ACHN (cell line): ENCODE measurements around the gene ELF4.

Experiments used
- DNase-seq: peaks from one replicate; pipeline ENCODE4 v3.0.0-alpha.2; 2015
- in situ Hi-C: cut with HindIII; loops from 2 replicates; pipeline ENCODE4 v1.10.0; 2017; ENCODE audit warnings: low sequenced_read_pairs, low pct_ligation_motif_present, low pct_unique_long_range_greater_than_20kb

ELF4 gene

DNA sequence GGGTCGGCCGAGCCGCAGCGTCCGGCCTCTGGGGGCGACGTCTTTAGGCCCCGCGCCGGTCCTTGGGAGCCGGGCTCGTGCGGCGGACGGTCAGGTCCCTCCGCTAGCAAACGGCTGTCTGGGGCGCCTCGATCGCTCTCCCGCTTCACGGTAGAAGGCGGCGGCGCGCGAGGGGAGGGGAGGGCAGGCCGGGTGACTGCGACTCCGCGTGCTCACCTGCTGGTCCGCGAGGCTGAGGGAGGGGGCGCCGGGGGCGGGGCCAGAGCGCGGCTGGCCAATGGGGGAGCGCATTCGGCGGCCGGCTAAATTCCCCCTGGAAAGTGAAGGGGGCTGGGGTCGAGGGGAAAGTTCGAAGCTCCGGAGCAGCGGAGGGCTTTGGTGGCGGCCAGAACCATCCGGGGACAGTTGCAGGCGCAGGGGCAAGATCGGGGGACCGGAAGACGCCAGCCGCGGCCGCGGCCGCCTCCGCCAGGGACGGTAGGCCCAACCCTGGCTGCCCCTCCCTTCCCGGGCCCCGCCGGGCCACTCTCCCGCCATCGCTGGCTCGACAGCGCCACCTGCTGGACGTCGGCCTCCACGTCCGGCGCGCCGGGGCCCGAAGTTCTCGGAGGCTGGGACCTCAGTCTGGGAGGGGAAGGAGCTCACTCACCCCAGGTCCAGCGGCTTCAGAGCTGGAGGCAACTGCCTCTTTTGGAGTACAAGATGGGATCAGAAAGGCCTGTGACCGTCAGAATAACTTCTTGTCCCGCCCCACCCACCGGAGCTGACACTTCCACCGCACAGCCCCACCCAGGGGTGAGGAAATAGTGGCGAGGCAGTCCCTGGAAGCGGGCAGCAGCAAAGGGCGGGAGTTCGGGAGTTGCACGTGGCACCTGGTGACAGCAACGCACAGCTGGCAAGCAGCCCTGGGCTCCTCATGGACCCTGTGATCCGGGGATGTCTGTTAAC is 49.9 kb downstream of the ELF4 start:
- DNase-seq = peak; percentile 61
- in situ Hi-C loops = no loop called here

DNA sequence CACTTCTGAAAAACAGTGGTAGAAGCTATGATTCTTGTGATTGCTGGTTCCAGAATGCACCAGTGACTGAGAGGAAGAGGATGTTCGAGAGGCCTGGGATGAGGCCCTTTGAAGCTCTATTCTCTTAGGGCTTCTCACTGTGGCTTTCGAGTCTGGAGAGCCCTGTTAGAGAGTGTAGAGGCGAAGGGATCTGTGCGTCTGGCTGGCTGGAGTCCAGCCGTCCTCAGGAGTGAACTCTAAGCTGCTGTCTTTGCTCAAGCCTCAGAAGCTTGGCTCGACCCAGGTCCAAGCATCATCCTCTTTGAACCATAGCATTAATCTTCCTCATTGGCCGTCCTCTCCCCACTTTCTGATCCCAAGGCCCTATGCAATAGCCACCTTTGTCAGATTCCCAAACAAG is 51.6 kb downstream of the ELF4 start:
- in situ Hi-C loops = no loop called here
- no peak for DNase-seq

DNA sequence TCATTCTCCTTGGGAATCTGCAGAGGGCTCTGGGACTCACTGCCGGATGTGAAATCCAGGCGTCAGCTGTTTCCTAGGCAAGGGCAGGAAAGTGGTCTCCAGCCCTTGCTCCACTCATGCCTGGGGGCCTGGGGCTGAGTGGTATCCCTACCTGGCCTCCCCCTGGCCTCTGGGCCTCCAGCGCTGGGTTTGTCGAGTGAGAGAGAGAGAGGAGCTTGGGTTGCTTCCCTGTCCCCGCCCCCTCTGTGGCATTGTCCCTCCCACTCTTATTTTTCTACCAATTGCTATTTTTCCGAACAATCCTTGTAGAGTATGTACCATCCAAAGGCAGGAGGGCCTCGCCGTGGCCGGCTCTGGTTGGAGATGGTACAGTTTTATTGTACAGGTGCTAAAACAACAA is 53.1 kb downstream of the ELF4 start:
- in situ Hi-C loops = no loop called here
- DNase-seq = no peak

DNA sequence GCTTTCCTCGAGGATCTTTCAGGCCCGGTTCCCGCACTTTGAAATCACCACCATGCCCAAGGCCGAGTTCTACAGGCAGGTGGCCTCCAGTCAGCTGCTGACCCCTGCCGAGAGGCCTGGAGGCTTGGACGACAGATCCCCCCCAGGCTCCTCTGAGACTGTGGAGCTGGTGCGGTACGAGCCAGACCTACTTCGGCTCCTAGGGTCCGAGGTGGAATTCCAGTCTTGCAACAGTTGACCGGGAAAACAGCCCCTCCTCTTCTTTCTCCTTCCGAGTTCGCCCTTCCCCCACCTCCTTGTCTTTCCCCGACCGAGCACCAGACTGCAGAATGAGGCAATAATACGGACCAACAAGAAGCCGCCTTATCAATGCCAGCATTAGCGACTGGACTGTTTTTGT is 54.4 kb downstream of the ELF4 start:
- in situ Hi-C loops = no loop called here
- no peak for DNase-seq

DNA sequence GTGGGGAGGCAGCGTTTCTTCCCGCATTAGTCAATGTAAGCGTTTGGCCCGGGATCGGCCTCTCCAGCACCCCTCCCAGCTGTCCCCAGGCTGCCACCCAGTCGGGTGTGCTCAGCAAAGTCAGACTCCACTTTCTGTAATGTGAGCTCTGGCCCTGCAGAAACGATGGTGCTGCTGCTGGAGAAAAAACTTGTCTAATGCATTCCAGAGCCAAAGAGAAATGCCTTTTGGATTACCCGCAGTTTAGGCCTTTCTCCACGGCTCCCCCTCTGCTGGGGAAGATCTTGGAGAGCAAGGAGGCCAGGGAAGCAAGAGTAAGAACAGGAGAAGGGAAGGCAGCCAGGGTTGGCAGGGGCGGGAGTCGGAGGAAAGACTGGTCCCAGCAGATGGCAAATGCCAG is 55.2 kb downstream of the ELF4 start:
- in situ Hi-C loops = no loop called here
- no peak for DNase-seq

DNA sequence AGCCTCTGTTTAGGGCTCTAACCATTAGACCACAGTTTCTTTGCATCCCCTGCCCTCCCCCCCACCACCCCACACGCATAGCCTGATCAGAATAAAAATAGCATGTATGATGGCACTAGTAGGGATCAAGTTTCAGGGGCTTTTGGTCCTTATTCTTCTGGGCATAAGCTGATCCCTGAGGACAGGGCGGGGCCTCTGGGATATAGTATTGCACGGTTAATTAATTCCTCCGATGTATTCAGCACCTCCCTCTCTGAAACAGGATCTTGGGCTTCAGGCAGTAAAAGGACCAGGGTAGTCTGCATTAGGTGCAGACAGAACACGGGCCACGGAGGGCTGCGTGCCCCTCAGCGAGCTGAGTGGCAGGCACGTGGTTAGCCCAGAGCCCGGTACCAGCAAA is 57.1 kb downstream of the ELF4 start:
- DNase-seq = no peak
- in situ Hi-C loops = no loop called here

DNA sequence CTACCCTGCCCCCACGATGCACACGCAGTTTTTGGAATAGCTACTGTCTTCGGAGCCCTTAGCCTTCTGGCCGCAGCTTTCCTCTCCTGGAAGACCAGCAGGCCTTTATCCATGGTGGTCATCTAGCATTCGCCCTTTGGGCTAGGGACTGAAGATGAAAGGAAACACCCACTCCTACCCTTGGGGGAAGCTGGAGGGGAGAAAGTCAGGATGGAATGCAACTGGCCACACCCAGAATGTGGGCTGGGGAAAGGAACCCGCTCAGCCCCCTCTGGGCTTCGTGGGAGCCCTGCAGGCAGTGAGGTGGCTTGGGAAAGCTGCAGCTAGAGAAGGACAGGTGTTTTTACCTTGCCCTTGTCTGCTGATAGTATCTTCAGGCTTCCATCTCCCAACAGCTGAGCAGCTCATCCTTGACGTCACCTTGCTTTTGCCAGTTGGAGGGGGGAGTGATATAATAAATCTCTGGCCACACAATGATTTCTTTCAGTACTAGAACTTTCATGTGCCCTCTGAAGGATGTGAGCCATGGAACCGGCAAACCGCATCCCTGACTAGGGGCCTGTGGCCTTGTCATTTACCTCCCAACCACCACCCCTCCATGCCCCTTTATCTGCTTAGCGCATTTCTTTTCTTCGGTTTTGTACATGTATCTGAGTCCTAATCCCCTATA is 59.0 kb downstream of the ELF4 start:
- in situ Hi-C loops = no loop called here
- DNase-seq = no peak

DNA sequence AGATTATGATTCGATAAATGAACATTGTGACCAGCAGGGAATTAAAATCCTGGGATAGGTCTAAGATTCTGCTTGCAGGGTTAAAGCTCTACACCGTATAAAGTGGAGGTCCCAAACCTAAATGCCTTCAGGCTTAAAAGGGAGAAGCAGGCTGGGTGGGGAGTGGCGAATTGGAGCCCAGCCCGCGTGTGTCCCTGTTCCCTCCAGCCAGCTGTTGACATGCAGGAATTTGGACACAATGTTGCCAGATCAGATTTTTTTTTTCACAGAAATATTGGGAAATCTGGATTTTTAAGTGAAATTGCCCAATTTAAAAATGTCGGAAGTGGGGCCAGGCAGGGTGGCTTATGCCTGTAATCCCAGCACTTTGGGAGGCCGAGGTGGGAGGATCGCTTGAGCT is 60.5 kb downstream of the ELF4 start:
- DNase-seq = no peak
- in situ Hi-C loops = no loop called here

DNA sequence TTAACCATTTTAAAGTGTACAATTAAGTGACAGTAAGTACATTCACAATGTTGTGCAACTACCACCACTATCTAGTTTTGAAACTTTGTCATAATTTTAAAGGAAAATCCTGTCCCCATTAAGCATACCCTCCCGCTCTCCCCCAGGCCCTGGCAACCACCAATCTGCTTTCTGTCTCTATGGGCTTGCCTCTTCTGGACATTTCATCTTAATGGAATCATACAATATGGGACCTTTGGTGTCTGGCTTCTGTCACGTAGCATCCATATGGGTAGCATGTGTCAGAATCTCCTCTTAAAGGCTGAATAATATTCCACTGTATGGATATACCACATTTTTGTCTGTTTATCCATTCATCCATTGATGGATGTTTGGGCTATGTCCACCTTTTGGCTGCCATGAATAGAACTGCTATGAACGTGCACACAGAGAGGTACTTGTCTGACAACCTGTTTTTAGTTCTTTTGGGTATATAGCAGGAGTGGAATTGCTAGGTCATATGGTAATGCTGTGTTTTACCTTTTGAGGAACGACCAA is 61.5 kb downstream of the ELF4 start:
- in situ Hi-C loops = no loop called here

DNA sequence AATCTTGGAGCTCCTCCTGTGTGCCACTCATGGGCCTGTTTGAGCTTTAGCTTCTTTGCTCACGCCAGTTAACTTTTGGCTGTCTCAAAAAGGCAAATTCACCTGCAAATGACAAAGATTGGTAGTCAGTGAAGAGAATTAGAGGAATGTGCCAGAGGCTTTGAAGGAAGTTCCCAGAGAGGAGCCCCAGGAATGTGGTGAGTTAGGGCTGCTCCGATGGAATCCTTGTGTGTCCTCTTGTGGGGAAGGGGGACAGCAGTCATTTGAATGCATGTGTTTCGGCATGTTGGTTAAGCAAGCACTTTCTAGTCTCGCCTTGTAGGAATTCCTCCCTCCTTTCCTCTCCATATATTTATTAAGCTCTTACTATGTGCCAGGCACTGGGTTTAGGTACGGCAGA is 62.9 kb downstream of the ELF4 start:
- DNase-seq = no peak
- in situ Hi-C loops = no loop called here

More for the DNA sequence above, 61.5 kb downstream of the ELF4 start:
- DNase-seq = no peak

DNA sequence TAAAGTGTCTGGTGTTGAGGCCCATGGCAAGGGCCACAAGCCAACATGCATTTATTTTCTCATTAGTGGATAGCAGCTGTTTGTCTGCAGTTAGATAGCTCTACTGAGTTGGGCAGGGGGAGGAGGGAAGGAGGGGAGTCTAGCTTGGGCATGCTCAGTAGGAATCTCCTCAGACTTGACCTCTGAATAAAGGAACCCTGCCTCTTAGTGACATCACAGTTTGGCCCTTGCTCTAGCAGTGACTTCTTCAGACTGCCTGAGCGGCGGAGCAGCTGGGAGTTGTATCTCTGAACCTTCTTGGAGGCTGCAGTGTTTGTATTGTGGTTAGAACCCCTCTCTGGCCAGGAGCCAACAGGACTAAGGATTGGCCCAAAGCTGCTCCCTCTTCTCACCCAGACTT is 70.5 kb downstream of the ELF4 start:
- in situ Hi-C loops = no loop called here
- DNase-seq = no peak

DNA sequence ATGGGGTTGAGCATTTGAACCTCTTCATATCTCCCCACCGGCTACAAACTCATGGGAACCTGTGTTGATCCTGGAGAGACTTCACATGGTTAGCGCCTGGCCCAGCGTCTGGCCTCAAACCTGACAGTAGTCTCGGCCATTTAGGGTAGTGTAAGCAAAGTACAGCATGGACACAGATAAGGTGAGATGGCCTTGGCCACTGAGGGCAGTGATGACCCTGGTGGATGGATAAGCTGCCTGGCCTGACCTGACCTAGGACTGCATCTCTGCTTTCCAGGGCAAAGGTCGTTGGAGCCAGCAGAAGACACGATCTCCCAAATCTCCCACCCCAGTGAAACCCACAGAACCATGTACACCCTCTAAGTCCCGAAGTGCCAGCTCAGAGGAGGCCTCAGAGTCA is 76.1 kb downstream of the ELF4 start:
- DNase-seq = no peak
- in situ Hi-C loops = no loop called here

DNA sequence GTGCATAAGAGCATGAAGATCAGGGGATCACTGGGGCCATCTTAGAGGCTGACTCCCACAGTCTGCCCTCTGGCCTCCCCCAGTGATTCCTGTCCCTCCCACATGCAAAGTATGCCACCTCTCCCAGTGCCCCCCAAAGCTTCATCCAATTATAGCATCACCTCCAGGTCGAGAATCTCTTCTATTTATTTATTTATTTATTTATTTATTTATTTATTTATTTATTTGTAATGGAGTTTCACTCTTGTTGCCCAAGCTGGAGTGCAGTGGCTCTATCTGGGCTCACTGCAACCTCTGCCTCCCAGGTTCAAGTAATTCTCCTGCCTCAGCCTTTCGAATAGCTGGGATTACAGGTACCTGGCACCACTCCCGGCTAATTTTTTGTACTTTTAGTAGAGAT is 77.7 kb downstream of the ELF4 start:
- in situ Hi-C loops = no loop called here
- no peak for DNase-seq

DNA sequence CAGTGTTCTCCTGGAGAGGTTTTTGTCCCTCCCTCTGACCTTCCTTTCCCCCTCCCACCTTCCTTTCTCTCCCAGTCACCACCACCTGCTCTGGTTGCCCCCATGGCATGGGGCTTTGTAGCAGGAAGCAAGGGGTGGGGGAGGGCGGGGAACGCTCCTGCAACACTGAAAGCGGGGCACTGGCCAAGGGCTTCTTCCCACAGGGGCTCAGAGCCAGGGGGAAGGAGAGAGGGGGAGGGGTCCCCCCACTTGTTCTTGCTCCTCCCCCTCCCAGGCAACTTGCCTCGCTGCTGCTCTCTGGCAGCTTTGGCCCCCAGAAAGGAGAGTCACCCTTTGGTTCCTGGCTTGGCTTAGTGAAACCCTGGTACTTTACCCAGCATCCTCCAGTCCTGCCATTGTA is 79.5 kb downstream of the ELF4 start:
- in situ Hi-C loops = no loop called here
- no peak for DNase-seq

DNA sequence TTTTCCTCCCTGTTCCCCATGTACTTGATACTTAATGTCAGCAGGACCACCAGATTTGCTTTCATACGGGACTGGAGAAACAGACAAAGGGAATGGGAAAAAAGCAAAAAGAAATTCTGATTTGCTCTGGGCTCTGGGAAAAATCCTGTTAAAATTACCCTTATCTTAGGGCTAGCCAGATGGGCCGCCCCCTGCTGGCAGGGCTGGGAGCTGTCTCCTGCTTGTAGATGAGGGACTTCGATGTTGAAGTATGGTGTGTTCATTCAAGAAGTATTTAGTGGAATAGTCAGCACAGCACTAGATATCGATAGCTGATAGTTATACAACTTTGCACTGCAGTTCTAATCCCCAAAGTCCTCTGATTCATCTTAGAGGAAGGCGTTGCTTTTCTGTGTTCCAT is 82.1 kb downstream of the ELF4 start:
- peak; percentile 12 for DNase-seq
- in situ Hi-C loops = no loop called here

DNA sequence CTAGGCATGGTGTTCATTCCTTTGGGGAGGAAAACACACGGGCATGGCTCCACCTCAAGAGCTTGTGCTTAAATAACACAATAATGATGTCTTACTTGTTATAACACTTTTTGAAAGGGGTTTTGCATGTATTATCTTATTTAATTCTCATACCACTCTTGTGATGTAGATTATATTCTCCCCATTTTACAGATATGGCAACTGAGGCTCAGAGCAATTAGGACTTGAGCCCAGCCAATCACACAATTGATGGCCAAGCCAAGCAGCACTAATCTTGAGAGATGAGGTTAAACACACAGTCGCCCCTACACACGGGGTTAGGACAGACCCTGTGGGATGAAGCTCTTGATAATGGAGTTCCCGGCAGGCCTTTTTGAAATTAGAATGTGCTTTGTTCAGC is 82.7 kb downstream of the ELF4 start:
- in situ Hi-C loops = no loop called here
- no peak for DNase-seq

DNA sequence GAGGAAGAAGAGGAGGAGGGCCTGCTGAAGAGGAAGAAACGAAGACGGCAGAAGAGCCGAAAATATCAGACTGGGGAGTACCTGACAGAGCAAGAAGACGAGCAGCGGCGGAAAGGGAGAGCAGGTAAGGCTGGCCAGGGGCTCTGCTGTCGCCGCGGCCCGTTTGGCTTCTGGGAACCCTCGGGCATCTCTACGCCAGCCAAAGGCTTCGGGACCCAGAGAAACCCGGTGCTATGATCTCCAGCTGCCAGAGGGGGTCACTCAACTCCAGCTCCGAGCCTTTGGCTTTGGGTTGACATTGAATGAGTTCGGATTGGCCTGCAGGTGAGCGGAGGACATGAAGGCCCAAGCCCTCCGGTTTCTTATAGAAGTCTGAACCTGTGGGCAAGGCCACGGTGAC is 85.0 kb downstream of the ELF4 start:
- no peak for DNase-seq
- in situ Hi-C loops = no loop called here

DNA sequence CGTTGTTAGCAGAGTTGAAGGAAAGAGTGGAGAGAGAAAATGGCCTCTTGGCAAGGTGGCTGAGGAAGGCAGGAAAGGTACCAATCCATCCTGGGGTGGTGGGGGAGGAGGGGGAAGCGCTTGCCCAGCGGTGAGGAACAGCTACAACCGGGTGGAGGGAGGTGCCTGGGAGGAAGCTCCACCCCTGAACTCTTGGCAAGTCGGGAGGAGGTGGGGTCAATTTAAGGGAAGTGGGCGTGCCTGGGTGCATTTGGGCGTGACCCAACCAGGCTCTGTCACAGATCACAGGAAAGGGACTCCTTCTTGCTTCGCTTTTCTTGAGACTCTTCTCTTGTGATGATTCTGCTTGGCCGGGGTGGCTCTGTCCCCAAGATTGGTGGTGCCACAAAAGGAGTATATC is 86.2 kb downstream of the ELF4 start:
- DNase-seq = peak; percentile 65
- in situ Hi-C loops = no loop called here

DNA sequence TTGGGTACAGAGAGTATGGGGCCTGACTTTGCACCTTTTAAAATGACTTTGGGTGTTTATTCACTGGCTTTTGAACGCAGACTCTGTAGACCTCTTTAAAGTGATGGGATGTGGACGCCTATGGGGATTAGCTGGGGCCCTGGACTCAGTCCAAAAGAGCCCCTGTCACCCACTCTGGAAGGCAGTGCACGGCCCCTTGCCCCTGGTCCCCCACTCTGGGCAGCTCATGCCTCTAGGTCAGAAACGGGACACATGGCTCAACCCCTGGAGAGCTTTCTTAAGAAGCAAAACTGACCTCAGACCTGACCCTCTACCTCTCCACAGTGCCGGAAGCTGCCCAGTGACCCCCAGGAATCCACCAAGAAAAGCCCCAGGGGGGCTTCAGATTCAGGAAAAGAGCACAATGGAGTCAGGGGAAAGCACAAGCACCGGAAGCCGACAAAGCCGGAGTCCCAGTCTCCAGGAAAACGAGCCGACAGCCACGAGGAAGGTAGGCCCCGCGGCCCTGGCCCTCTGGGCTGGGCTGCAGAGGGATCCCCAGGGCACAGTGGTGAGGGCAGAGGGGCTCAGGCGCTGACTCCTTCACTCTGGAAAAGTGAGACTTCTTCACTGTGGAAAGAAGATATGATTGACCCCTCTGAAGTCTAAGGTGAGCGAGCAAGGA is 89.5 kb downstream of the ELF4 start:
- in situ Hi-C loops = no loop called here
- no peak for DNase-seq
